ENCODE data around the gene PNPLA7.
"Not testable (repeated sequence)": the region's sequence is repeated elsewhere in the genome, so short reads cannot be mapped to it uniquely, and the experiment has no call there.

GRCh38 chr9:137596577-137596976 is 46.4 kb upstream of the PNPLA7 start:
- TF ChIP-seq CTCF (tag by site-specific recombination; IDR thresholded peaks at IDR 0.05); ZNF223 (tag by site-specific recombination; IDR thresholded peaks at IDR 0.05); ZBTB8A (tag by site-specific recombination; IDR thresholded peaks at IDR 0.05); PRDM4 (tag by site-specific recombination; IDR thresholded peaks at IDR 0.05); ZNF830 (tag by site-specific recombination; IDR thresholded peaks at IDR 0.05; ENCODE audit: low read depth); ZNF174 (tag by site-specific recombination; IDR thresholded peaks at IDR 0.05); ZNF114 (tag by site-specific recombination; IDR thresholded peaks at IDR 0.05); ZNF777 (tag by site-specific recombination; IDR thresholded peaks at IDR 0.05; ENCODE audit: borderline replicate concordance); BCL11A (tag by site-specific recombination; IDR thresholded peaks at IDR 0.05; ENCODE audit: low read depth); RBAK (tag by site-specific recombination; IDR thresholded peaks at IDR 0.05): not testable (repeated sequence)
- TF ChIP-seq, protein P1, sequence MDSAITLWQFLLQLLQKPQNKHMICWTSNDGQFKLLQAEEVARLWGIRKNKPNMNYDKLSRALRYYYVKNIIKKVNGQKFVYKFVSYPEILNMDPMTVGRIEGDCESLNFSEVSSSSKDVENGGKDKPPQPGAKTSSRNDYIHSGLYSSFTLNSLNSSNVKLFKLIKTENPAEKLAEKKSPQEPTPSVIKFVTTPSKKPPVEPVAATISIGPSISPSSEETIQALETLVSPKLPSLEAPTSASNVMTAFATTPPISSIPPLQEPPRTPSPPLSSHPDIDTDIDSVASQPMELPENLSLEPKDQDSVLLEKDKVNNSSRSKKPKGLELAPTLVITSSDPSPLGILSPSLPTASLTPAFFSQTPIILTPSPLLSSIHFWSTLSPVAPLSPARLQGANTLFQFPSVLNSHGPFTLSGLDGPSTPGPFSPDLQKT (IDR thresholded peaks at IDR 0.05; ENCODE audit: borderline replicate concordance, low read depth, low read length): not testable (repeated sequence)
- TF ChIP-seq, protein P2, sequence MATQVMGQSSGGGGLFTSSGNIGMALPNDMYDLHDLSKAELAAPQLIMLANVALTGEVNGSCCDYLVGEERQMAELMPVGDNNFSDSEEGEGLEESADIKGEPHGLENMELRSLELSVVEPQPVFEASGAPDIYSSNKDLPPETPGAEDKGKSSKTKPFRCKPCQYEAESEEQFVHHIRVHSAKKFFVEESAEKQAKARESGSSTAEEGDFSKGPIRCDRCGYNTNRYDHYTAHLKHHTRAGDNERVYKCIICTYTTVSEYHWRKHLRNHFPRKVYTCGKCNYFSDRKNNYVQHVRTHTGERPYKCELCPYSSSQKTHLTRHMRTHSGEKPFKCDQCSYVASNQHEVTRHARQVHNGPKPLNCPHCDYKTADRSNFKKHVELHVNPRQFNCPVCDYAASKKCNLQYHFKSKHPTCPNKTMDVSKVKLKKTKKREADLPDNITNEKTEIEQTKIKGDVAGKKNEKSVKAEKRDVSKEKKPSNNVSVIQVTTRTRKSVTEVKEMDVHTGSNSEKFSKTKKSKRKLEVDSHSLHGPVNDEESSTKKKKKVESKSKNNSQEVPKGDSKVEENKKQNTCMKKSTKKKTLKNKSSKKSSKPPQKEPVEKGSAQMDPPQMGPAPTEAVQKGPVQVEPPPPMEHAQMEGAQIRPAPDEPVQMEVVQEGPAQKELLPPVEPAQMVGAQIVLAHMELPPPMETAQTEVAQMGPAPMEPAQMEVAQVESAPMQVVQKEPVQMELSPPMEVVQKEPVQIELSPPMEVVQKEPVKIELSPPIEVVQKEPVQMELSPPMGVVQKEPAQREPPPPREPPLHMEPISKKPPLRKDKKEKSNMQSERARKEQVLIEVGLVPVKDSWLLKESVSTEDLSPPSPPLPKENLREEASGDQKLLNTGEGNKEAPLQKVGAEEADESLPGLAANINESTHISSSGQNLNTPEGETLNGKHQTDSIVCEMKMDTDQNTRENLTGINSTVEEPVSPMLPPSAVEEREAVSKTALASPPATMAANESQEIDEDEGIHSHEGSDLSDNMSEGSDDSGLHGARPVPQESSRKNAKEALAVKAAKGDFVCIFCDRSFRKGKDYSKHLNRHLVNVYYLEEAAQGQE (tag by site-specific recombination; IDR thresholded peaks at IDR 0.05): not testable (repeated sequence)
- TF ChIP-seq, protein P3, sequence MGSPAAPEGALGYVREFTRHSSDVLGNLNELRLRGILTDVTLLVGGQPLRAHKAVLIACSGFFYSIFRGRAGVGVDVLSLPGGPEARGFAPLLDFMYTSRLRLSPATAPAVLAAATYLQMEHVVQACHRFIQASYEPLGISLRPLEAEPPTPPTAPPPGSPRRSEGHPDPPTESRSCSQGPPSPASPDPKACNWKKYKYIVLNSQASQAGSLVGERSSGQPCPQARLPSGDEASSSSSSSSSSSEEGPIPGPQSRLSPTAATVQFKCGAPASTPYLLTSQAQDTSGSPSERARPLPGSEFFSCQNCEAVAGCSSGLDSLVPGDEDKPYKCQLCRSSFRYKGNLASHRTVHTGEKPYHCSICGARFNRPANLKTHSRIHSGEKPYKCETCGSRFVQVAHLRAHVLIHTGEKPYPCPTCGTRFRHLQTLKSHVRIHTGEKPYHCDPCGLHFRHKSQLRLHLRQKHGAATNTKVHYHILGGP (tag by site-specific recombination; IDR thresholded peaks at IDR 0.05): not testable (repeated sequence)

Data from HEK293 (cell line).